Ovary (tissue), 3 donors: ENCODE measurements around the gene CFAP107.

Experiments used
- CTCF ChIP-seq, 3 donors: fragments of 450-650 bp in 2 of 3; fragments of 200-600 bp in 1 of 3; IDR thresholded peaks; one replicate each; pipeline versions ENCODE4 v1.5.1 to v1.8.0; 2016 to 2022; ENCODE audit warnings: antibody characterized with exemption in 3 of 3, mild to moderate bottlenecking in 1 of 3
- POLR2A ChIP-seq: fragments of 450-650 bp; IDR thresholded peaks from one replicate; pipeline ENCODE4 v1.6.1; 2017; ENCODE audit warnings: antibody characterized with exemption, mild to moderate bottlenecking, moderate library complexity
- donor health status: DM: no; HTN: no; CAD: no.

- TF ChIP-seq POLR2A (no peak), CTCF (IDR thresholded peaks at IDR 0.05) (no peak)
Measured at GRCh38 chr1:12770620-12771019, 24.6 kb downstream of the CFAP107 start.
